ENCODE results near the gene VAV2. TPM values are rescaled to one million over a fixed set of nuclear protein-coding genes. Genes with fewer than 3 reads are reported as not detected.

Gene VAV2
- total RNA-seq, 1 donor from 2014 or later: 24.4 TPM

DNA sequence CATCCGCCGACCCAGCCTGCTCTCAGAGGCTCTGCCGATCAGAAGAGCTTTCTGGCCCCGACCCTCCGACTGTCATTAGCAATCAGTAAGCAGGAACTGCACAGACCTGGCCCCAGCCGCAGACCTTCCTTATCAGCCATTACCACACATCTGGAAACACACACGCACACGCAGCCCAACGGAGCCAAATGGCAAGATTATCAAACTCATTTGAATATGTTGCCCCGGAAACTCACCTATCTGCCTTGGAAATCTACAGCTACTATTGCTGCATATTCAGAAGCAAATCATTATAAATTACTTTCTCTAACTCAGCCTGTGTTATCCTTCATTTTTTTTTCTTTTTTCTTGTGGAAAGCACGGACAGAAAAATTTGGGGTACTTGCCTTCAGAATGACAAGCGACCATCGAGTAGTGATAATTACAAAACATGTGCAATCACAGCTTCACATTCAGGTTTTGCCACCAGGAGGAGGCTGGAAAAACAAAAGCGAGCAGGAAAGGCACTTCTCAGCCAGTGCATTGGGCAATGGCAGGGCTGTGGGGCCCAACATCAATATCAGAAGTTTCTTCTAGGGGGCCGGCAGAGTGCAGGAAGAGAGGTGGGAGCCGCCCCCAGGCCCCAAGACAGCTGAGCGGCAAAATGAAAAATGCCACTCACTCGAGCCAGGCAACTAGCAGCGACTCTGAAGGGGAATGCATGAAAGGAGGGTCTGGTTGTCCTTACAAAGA is 122.3 kb downstream of the VAV2 start:
- H3K4me3 Mint-ChIP-seq (ENCODE audit: unreplicated experiment): no peak overlapping the region
- no peak overlapping the region for H3K27ac Mint-ChIP-seq (ENCODE audit: unreplicated experiment)
- peaks cover 40% of the 10 kb centered on the region for H3K4me1 Mint-ChIP-seq (ENCODE audit: unreplicated experiment)
- peaks cover 2% of the 10 kb centered on the region for H3K36me3 Mint-ChIP-seq (ENCODE audit: unreplicated experiment)
- DNase-seq (ENCODE audit: extremely low spot score, unreplicated experiment): no peak
- TF ChIP-seq CTCF (IDR thresholded peaks at IDR 0.05): no peak
- no peaks in the 10 kb centered on the region for H3K27me3 Mint-ChIP-seq (ENCODE audit: unreplicated experiment)
- H3K9me3 Mint-ChIP-seq (ENCODE audit: unreplicated experiment): peaks cover 6% of the 10 kb centered on the region

DNA sequence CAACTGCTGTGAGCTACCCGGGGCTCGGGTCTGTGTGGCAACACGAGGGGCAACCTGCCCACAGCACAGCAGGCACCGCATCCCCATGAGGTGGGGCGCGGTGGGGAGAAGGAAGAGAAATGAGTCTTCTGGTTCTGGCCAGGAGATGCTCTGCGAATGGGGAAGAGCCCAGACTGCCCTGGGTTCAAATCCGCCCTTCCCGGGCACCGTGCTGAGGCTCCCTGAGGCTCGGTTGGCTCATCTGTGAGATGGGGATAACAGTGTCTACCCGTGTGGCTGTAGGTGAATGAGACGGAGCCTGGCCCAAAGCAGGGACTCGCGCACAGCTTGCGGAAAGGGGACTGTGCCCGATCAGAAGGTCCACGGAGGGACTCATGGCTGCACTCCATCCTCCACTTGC is 123.9 kb downstream of the VAV2 start:
- no peak overlapping the region for H3K27ac Mint-ChIP-seq (ENCODE audit: unreplicated experiment)
- no peak overlapping the region for H3K4me3 Mint-ChIP-seq (ENCODE audit: unreplicated experiment)
- no peaks in the 10 kb centered on the region for H3K27me3 Mint-ChIP-seq (ENCODE audit: unreplicated experiment)
- no peak for TF ChIP-seq CTCF (IDR thresholded peaks at IDR 0.05)
- H3K36me3 Mint-ChIP-seq (ENCODE audit: unreplicated experiment): peaks cover 4% of the 10 kb centered on the region
- H3K4me1 Mint-ChIP-seq (ENCODE audit: unreplicated experiment): peaks cover 37% of the 10 kb centered on the region
- peaks cover 6% of the 10 kb centered on the region for H3K9me3 Mint-ChIP-seq (ENCODE audit: unreplicated experiment)
- DNase-seq (ENCODE audit: extremely low spot score, unreplicated experiment): no peak

- DNase-seq (ENCODE audit: extremely low spot score, unreplicated experiment): no peak
- peaks cover 37% of the 10 kb centered on the region for H3K4me1 Mint-ChIP-seq (ENCODE audit: unreplicated experiment)
- peaks cover 6% of the 10 kb centered on the region for H3K9me3 Mint-ChIP-seq (ENCODE audit: unreplicated experiment)
- peaks cover 6% of the 10 kb centered on the region for H3K36me3 Mint-ChIP-seq (ENCODE audit: unreplicated experiment)
- H3K27ac Mint-ChIP-seq (ENCODE audit: unreplicated experiment): no peak overlapping the region
- H3K4me3 Mint-ChIP-seq (ENCODE audit: unreplicated experiment): no peak overlapping the region
- H3K27me3 Mint-ChIP-seq (ENCODE audit: unreplicated experiment): no peaks in the 10 kb centered on the region
- TF ChIP-seq CTCF (IDR thresholded peaks at IDR 0.05): no peak
Observed at GRCh38 chr9:133866946-133867345, 125.2 kb downstream of the VAV2 start.

DNA sequence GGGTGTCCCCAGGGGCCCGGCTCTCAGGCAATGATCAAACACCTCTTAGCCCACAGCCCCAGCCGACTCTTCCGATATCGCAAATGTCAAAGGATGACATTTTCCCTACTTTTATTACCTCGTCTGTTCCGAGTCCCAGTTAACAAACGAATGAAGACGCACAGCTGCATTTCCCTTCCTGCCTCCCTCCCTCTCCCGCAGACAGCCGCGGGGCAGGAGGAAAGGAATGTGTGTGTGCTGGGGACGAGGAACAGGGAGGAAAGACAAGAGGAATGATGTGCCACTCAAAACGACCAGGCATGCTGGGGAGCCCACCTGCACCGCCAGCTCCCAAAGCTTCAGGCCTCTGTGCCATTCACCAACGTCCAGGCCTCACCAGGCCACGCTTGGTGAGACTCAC is 128.1 kb downstream of the VAV2 start:
- no peak for DNase-seq (ENCODE audit: extremely low spot score, unreplicated experiment)
- TF ChIP-seq CTCF (IDR thresholded peaks at IDR 0.05): no peak
- Mint-ChIP-seq H3K36me3 (ENCODE audit: unreplicated experiment) (peaks cover 10% of the 10 kb centered on the region), H3K9me3 (ENCODE audit: unreplicated experiment) (peaks cover 6% of the 10 kb centered on the region), H3K4me3 (ENCODE audit: unreplicated experiment) (peak overlapping the region; percentile 14), H3K4me1 (ENCODE audit: unreplicated experiment) (peaks cover 28% of the 10 kb centered on the region), H3K27ac (ENCODE audit: unreplicated experiment) (peak overlapping the region; percentile 81), H3K27me3 (ENCODE audit: unreplicated experiment) (no peaks in the 10 kb centered on the region)

GRCh38 chr9:133863257-133863592 is 128.9 kb downstream of the VAV2 start:
- Mint-ChIP-seq H3K9me3 (ENCODE audit: unreplicated experiment) (peaks cover 6% of the 10 kb centered on the region), H3K27me3 (ENCODE audit: unreplicated experiment) (no peaks in the 10 kb centered on the region), H3K27ac (ENCODE audit: unreplicated experiment) (no peak overlapping the region), H3K4me3 (ENCODE audit: unreplicated experiment) (no peak overlapping the region), H3K36me3 (ENCODE audit: unreplicated experiment) (peaks cover 10% of the 10 kb centered on the region), H3K4me1 (ENCODE audit: unreplicated experiment) (peaks cover 28% of the 10 kb centered on the region)
- no peak for DNase-seq (ENCODE audit: extremely low spot score, unreplicated experiment)
- TF ChIP-seq CTCF (IDR thresholded peaks at IDR 0.05): no peak
